HepG2 (cell line): ENCODE results near the gene CHST3. TPM values are rescaled to one million over a fixed set of nuclear protein-coding genes. Genes with fewer than 3 reads are reported as not detected.

Experiments
- ATAC-seq: fragments of 200-7000 bp; cut with Tn5 transposase; 3 replicates; pipeline ENCODE4 v1.9.1; 2020; ENCODE audit warnings: mild to moderate bottlenecking, moderate library complexity
- BruUV-seq: library from RNA; stranded (reverse); fragments of 400-500 nt; replicated peaks from 2 replicates; lab custom pipeline; 2021; lab: Mats Ljungman, UMichigan
- CTCF ChIA-PET: fragments of 300-600 bp; formaldehyde crosslinking; extraction: SDS; loops from one replicate; lab custom pipeline; 2021; ENCODE audit warnings: low total read pairs, inconsistent platforms, low intra/inter-chr PET ratio; lab: Yijun Ruan, JAX
- POLR2A ChIA-PET: fragments of 350-600 bp; sonication (Branson Sonifier 250); formaldehyde crosslinking; loops from one replicate; lab custom pipeline; 2020; ENCODE audit warnings: antibody characterized with exemption, inconsistent platforms; lab: Yijun Ruan, JAX
- DNase-seq: peaks from one replicate; pipeline ENCODE4 v3.0.0-alpha.2; 2015; ENCODE audit warnings: low spot score
- FAIRE-seq: peaks from 3 replicates; lab custom pipeline; 2011; peaks lifted over from hg19 to GRCh38; lab: Jason Lieb, UNC
- H2AFZ ChIP-seq: one replicate; pipeline ENCODE4 v1.6.1; 2011; ENCODE audit warnings: low read length, inconsistent platforms
- H3K27ac ChIP-seq: fragments of 300-600 bp; 3 replicates; pipeline ENCODE4 v1.8.0; 2011; ENCODE audit warnings: mixed run types, mild to moderate bottlenecking, mixed read lengths, low read length, inconsistent platforms; ENCODE audit not compliant: insufficient read depth; ENCODE audit errors: extremely low read length
- H3K27me3 ChIP-seq, 2 experiments: fragments of 200-600 bp in 1 of 2; 2 replicates in 1 of 2; 3 replicates in 1 of 2; pipeline versions ENCODE4 v1.6.0 to v1.8.0; 2011; ENCODE audit warnings: low read length in 2 of 2, mild to moderate bottlenecking in 2 of 2, moderate library complexity in 2 of 2, inconsistent platforms in 1 of 2; ENCODE audit not compliant: insufficient read depth in 2 of 2, control insufficient read depth in 1 of 2
- H3K36me3 ChIP-seq, 2 experiments: fragments of 200-600 bp in 1 of 2; replicated peaks in 1 of 2; 2 replicates in 1 of 2; 3 replicates in 1 of 2; pipeline versions ENCODE4 v1.5.1 to v1.8.0; 2011; ENCODE audit warnings: low read length in 2 of 2, inconsistent platforms in 1 of 2; ENCODE audit not compliant: insufficient read depth in 2 of 2, control insufficient read depth in 1 of 2
- H3K4me1 ChIP-seq: 2 replicates; pipeline ENCODE4 v1.5.1; 2012; ENCODE audit warnings: low read length, inconsistent platforms; ENCODE audit not compliant: insufficient read depth
- H3K4me2 ChIP-seq: 2 replicates; pipeline ENCODE4 v1.6.0; 2011; ENCODE audit warnings: low read depth, low read length, inconsistent platforms
- H3K4me3 ChIP-seq, 3 experiments: fragments of 200-600 bp in 1 of 3; sonication (generic), shearing (Covaris generic) in 1 of 3; replicated peaks in 1 of 3; 2 replicates each; pipeline ENCODE4 v1.5.1; 2011 to 2016; ENCODE audit warnings: low read length in 3 of 3, inconsistent platforms in 2 of 3, low read depth in 2 of 3, mild to moderate bottlenecking in 2 of 3, control low read depth in 1 of 3, mixed read lengths in 1 of 3; ENCODE audit not compliant: insufficient read depth in 1 of 3
- H3K79me2 ChIP-seq: one replicate; pipeline ENCODE4 v1.6.1; 2011; ENCODE audit warnings: low read length, inconsistent platforms; ENCODE audit not compliant: insufficient read depth
- H3K9ac ChIP-seq: 2 replicates; pipeline ENCODE4 v1.6.0; 2011; ENCODE audit warnings: mild to moderate bottlenecking, low read depth, low read length, inconsistent platforms; ENCODE audit not compliant: insufficient read depth
- H3K9me3 ChIP-seq: 2 replicates; pipeline ENCODE4 v1.5.1; 2012; ENCODE audit warnings: mild to moderate bottlenecking, low read length
- H4K20me1 ChIP-seq: 2 replicates; pipeline ENCODE4 v1.6.0; 2011; ENCODE audit warnings: inconsistent platforms, mild to moderate bottlenecking, low read length, moderate library complexity; ENCODE audit not compliant: insufficient read depth
- MIER2 ChIP-seq: IDR thresholded peaks from 2 replicates; pipeline ENCODE4 v1.6.1; 2016; ENCODE audit warnings: missing biosample characterization, missing genetic modification reagents
- NFYC ChIP-seq: IDR thresholded peaks from 2 replicates; pipeline ENCODE4 v1.6.1; 2016; ENCODE audit warnings: missing genetic modification reagents, missing compliant biosample characterization
- NR2F1 ChIP-seq, 2 experiments: fragments of 450-650 bp in 1 of 2; formaldehyde crosslinking in 1 of 2; IDR thresholded peaks; 2 replicates each; pipeline versions ENCODE4 v1.5.0 to v1.6.1; 2016 to 2020; ENCODE audit warnings: mild to moderate bottlenecking in 1 of 2, missing compliant biosample characterization in 1 of 2, missing genetic modification reagents in 1 of 2, moderate library complexity in 1 of 2
- RBAK ChIP-seq: sonication (generic); formaldehyde crosslinking; IDR thresholded peaks from 2 replicates; pipeline ENCODE4 v1.5.1; 2020; ENCODE audit warnings: mild to moderate bottlenecking, missing genetic modification reagents
- REL ChIP-seq: sonication (generic); formaldehyde crosslinking; conservative IDR thresholded peaks from 2 replicates; pipeline ENCODE4 v1.8.0; 2022; ENCODE audit warnings: mild to moderate bottlenecking, missing genetic modification reagents, moderate library complexity
- REXO4 ChIP-seq: sonication (generic); formaldehyde crosslinking; IDR thresholded peaks from 2 replicates; pipeline ENCODE4 v1.8.0; 2022; ENCODE audit warnings: missing genetic modification reagents, mild to moderate bottlenecking, borderline replicate concordance
- SIN3A ChIP-seq: IDR thresholded peaks from 2 replicates; pipeline ENCODE4 v1.6.1; 2011; ENCODE audit warnings: low read depth, mild to moderate bottlenecking, control low read depth, low read length, borderline replicate concordance
- SP1 ChIP-seq, 2 experiments: fragments of 450-650 bp in 1 of 2; sonication (generic) in 1 of 2; formaldehyde crosslinking in 1 of 2; IDR thresholded peaks; 2 replicates each; pipeline versions ENCODE4 v1.4.0 to v1.6.1; 2016 to 2020; ENCODE audit warnings: missing genetic modification reagents in 1 of 2
- ZNF263 ChIP-seq: sonication (generic); formaldehyde crosslinking; IDR thresholded peaks from 2 replicates; pipeline ENCODE4 v1.4.0; 2020; ENCODE audit warnings: missing genetic modification reagents
- ZNF343 ChIP-seq: sonication (generic); formaldehyde crosslinking; IDR thresholded peaks from 2 replicates; pipeline ENCODE4 v1.4.0; 2020; ENCODE audit warnings: mild to moderate bottlenecking, missing genetic modification reagents
- ZNF652 ChIP-seq: IDR thresholded peaks from 2 replicates; pipeline ENCODE4 v1.6.1; 2016; ENCODE audit warnings: low read depth, borderline replicate concordance
- ZNF672 ChIP-seq: sonication (generic); formaldehyde crosslinking; IDR thresholded peaks from 2 replicates; pipeline ENCODE4 v1.8.1; 2022; ENCODE audit warnings: missing genetic modification reagents
- WGBS: methylation state at CpG from one replicate; pipeline ENCODE4 v1.1.6; 2017; ENCODE audit warnings: low lambda C conversion rate; 5-methylcytosine and 5-hydroxymethylcytosine counted together
- in situ Hi-C: cut with HindIII; loops from 2 replicates; pipeline ENCODE4 v1.10.0; 2017; ENCODE audit warnings: low pct_unique_long_range_greater_than_20kb; ENCODE audit not compliant: extremely low pct_ligation_motif_present
- intact Hi-C: fragments of 100-400 bp; cut with micrococcal nuclease; formaldehyde crosslinking; loops from one replicate; pipeline ENCODE4 v1.10.0; 2022; ENCODE audit not compliant: unreplicated experiment
- polyA plus RNA-seq, 8 experiments: library from polyadenylated mRNA; depleted of rRNA in 3 of 8; stranded (reverse) in 7 of 8; unstranded in 1 of 8; fragments of >200 nt; fragmentation: Illumina TruSeq in 4 of 8; extraction: Trizol in 4 of 8; gene quantifications; 2 replicates each; pipeline versions ENCODE4 v1.2.1 to v1.2.3, GENCODE V29; 2011 to 2016; ENCODE audit warnings: low read depth in 4 of 8, missing spikeins in 1 of 8, mixed read lengths in 1 of 8; ENCODE audit not compliant: insufficient read depth in 1 of 8
- total RNA-seq, 5 experiments: library from RNA; depleted of rRNA; stranded (reverse); fragments of >200 nt; fragmentation: Illumina TruSeq; extraction: Trizol; gene quantifications; 2 replicates each; pipeline ENCODE4 v1.2.3, GENCODE V29; 2016; ENCODE audit warnings: low read depth in 1 of 5
- TF ChIP-seq, protein P1 (sequence below): sonication (generic); formaldehyde crosslinking; IDR thresholded peaks from 2 replicates; pipeline ENCODE4 v1.5.1; 2020; ENCODE audit warnings: missing genetic modification reagents, mild to moderate bottlenecking, borderline replicate concordance
- TF ChIP-seq, protein P2 (sequence below): sonication (generic); formaldehyde crosslinking; IDR thresholded peaks from 2 replicates; pipeline ENCODE4 v1.4.0; 2020; ENCODE audit warnings: missing genetic modification reagents, borderline replicate concordance
- TF ChIP-seq, protein P3 (sequence below): sonication (generic); formaldehyde crosslinking; IDR thresholded peaks from 2 replicates; pipeline ENCODE4 v1.4.0; 2020; ENCODE audit warnings: missing genetic modification reagents

The CHST3 gene
- total and polyA plus RNA-seq, 2 of the 13 experiments (the other 11 are each of a cell fraction or from before 2014, with no cell fraction given): 7.2 to 18.7 TPM

DNA sequence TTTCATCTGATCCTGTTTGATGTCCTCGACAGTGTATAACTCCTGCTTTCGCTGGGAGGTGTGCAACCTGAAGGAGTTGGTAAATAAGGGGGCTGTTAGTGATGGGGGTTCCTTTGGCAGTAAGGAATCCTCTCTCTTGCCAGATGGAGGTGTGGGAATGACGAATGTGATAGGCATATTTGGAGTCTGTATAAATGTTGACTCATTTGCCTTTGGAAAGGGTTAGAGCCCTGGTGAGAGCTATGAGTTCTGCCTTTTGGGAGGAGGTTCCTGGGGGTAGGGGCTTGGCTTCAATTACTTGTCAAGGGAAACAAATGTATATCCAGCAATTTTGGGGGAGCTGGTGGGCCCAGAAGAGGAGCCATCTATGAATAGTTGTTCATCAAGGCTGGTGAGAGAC is 11.4 kb upstream of the CHST3 start:
- no peak overlapping the region for H3K27ac ChIP-seq
- H3K4me2 ChIP-seq: no peak overlapping the region
- H3K9me3 ChIP-seq: no peaks in the 10 kb centered on the region
- BruUV-seq: no TSS peak
- no peak for ATAC-seq
- no peak overlapping the region for H2AFZ ChIP-seq
- CTCF ChIA-PET: no interaction called here
- FAIRE-seq: no peak
- POLR2A ChIA-PET: no interaction called here
- TF ChIP-seq RBAK (no peak), ZNF672 (CRISPR knock-in tag) (no peak), MIER2 (CRISPR knock-in tag) (no peak), SIN3A (no peak), ZNF652 (CRISPR knock-in tag) (no peak), NR2F1 (CRISPR knock-in tag; IDR thresholded peaks at IDR 0.05) (no peak), ZNF343 (CRISPR knock-in tag) (no peak), REXO4 (no peak), NFYC (CRISPR knock-in tag) (no peak), REL (CRISPR knock-in tag) (no peak), ZNF263 (CRISPR knock-in tag) (no peak), SP1 (IDR thresholded peaks at IDR 0.05) (no peak), SP1 (CRISPR knock-in tag; IDR thresholded peaks at IDR 0.05) (no peak)
- TF ChIP-seq, protein P1, sequence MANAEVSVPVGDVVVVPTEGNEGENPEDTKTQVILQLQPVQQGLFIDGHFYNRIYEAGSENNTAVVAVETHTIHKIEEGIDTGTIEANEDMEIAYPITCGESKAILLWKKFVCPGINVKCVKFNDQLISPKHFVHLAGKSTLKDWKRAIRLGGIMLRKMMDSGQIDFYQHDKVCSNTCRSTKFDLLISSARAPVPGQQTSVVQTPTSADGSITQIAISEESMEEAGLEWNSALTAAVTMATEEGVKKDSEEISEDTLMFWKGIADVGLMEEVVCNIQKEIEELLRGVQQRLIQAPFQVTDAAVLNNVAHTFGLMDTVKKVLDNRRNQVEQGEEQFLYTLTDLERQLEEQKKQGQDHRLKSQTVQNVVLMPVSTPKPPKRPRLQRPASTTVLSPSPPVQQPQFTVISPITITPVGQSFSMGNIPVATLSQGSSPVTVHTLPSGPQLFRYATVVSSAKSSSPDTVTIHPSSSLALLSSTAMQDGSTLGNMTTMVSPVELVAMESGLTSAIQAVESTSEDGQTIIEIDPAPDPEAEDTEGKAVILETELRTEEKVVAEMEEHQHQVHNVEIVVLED (CRISPR knock-in tag): no peak
- TF ChIP-seq, protein P2, sequence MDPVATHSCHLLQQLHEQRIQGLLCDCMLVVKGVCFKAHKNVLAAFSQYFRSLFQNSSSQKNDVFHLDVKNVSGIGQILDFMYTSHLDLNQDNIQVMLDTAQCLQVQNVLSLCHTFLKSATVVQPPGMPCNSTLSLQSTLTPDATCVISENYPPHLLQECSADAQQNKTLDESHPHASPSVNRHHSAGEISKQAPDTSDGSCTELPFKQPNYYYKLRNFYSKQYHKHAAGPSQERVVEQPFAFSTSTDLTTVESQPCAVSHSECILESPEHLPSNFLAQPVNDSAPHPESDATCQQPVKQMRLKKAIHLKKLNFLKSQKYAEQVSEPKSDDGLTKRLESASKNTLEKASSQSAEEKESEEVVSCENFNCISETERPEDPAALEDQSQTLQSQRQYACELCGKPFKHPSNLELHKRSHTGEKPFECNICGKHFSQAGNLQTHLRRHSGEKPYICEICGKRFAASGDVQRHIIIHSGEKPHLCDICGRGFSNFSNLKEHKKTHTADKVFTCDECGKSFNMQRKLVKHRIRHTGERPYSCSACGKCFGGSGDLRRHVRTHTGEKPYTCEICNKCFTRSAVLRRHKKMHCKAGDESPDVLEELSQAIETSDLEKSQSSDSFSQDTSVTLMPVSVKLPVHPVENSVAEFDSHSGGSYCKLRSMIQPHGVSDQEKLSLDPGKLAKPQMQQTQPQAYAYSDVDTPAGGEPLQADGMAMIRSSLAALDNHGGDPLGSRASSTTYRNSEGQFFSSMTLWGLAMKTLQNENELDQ (CRISPR knock-in tag): no peak
- TF ChIP-seq, protein P3, sequence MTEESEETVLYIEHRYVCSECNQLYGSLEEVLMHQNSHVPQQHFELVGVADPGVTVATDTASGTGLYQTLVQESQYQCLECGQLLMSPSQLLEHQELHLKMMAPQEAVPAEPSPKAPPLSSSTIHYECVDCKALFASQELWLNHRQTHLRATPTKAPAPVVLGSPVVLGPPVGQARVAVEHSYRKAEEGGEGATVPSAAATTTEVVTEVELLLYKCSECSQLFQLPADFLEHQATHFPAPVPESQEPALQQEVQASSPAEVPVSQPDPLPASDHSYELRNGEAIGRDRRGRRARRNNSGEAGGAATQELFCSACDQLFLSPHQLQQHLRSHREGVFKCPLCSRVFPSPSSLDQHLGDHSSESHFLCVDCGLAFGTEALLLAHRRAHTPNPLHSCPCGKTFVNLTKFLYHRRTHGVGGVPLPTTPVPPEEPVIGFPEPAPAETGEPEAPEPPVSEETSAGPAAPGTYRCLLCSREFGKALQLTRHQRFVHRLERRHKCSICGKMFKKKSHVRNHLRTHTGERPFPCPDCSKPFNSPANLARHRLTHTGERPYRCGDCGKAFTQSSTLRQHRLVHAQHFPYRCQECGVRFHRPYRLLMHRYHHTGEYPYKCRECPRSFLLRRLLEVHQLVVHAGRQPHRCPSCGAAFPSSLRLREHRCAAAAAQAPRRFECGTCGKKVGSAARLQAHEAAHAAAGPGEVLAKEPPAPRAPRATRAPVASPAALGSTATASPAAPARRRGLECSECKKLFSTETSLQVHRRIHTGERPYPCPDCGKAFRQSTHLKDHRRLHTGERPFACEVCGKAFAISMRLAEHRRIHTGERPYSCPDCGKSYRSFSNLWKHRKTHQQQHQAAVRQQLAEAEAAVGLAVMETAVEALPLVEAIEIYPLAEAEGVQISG (CRISPR knock-in tag): no peak
- no peaks in the 10 kb centered on the region for H3K27me3 ChIP-seq
- 33% methylated on average over 3 of the region's 3 CpGs for WGBS
- H3K4me1 ChIP-seq: peaks cover 55% of the 10 kb centered on the region
- in situ Hi-C loops (no loop called here), intact Hi-C loops (loop anchor here (10.0 kb wide), 1 partner anchor 262 kb away; the partner anchor contains the start of genes ANAPC16 and ASCC1)
- no peak overlapping the region for H3K4me3 ChIP-seq
- H3K79me2 ChIP-seq: no peaks in the 10 kb centered on the region
- H3K36me3 ChIP-seq: no peaks in the 10 kb centered on the region
- no peak for DNase-seq
- no peak overlapping the region for H3K9ac ChIP-seq
- H4K20me1 ChIP-seq: no peaks in the 10 kb centered on the region
